Neural cell (in vitro differentiated cells): ENCODE data around the gene LGSN. TPM values are rescaled to one million over a fixed set of nuclear protein-coding genes. Genes with fewer than 3 reads are reported as not detected.
A peak's percentile ranks its signal among the peaks of the same experiment; 100 is the strongest.

ENCODE experiments used
- H2AFZ ChIP-seq: fragments of 200-600, 300-800 bp; sonication (generic), shearing (Covaris generic); 2 replicates; pipeline ENCODE4 v1.6.0; 2014; ENCODE audit warnings: low read depth, mild to moderate bottlenecking, antibody characterized with exemption, low read length, moderate library complexity
- H3F3A ChIP-seq: fragments of 200-600 bp; shearing (Covaris generic); 2 replicates; pipeline ENCODE4 v1.6.1; 2016; ENCODE audit warnings: mild to moderate bottlenecking, moderate library complexity, mixed read lengths, antibody characterized with exemption, low read length; ENCODE audit not compliant: insufficient read depth, poor library complexity, severe bottlenecking
- H3K27ac ChIP-seq: fragments of 200-600, 300-800 bp; sonication (generic), shearing (Covaris generic); 2 replicates; pipeline ENCODE4 v1.5.1; 2014; ENCODE audit warnings: mild to moderate bottlenecking, low read length, moderate library complexity
- H3K27me3 ChIP-seq: fragments of 300-800, 200-600 bp; sonication (generic), shearing (Covaris generic); 2 replicates; pipeline ENCODE4 v1.6.0; 2014; ENCODE audit warnings: mild to moderate bottlenecking, low read depth, low read length, moderate library complexity; ENCODE audit not compliant: insufficient read depth
- H3K36me3 ChIP-seq: fragments of 300-800, 200-600 bp; sonication (generic), shearing (Covaris generic); 2 replicates; pipeline ENCODE4 v1.5.1; 2014; ENCODE audit warnings: mild to moderate bottlenecking, antibody characterized with exemption, low read length, moderate library complexity; ENCODE audit not compliant: insufficient read depth
- H3K4me2 ChIP-seq: fragments of 300-800, 200-600 bp; sonication (generic), shearing (Covaris generic); 2 replicates; pipeline ENCODE4 v1.6.0; 2014; ENCODE audit warnings: mild to moderate bottlenecking, low read length
- H3K4me3 ChIP-seq: fragments of 300-800, 200-600 bp; sonication (generic), shearing (Covaris generic); 2 replicates; pipeline ENCODE4 v1.5.1; 2014; ENCODE audit warnings: mild to moderate bottlenecking, low read length, moderate library complexity
- H3K79me2 ChIP-seq: fragments of 200-600 bp; shearing (Covaris generic); replicated peaks from 2 replicates; pipeline ENCODE4 v1.6.0; 2014; ENCODE audit warnings: mild to moderate bottlenecking, low read length, moderate library complexity; ENCODE audit not compliant: insufficient read depth
- H3K9ac ChIP-seq: fragments of 300-800, 200-600 bp; sonication (generic), shearing (Covaris generic); 2 replicates; pipeline ENCODE4 v1.6.1; 2016; ENCODE audit warnings: mild to moderate bottlenecking, low read length, mixed read lengths
- H3K9me2 ChIP-seq: fragments of 200-600 bp; shearing (Covaris generic); 2 replicates; pipeline ENCODE4 v1.6.1; 2016; ENCODE audit warnings: mild to moderate bottlenecking, low read length, mixed read lengths; ENCODE audit not compliant: insufficient read depth
- H3K9me3 ChIP-seq: fragments of 200-600, 300-800 bp; sonication (generic), shearing (Covaris generic); 2 replicates; pipeline ENCODE4 v1.6.1; 2016; ENCODE audit warnings: mild to moderate bottlenecking, mixed run types, low read length, moderate library complexity, mixed read lengths
- H4K20me1 ChIP-seq: fragments of 200-600 bp; shearing (Covaris generic); 2 replicates; pipeline ENCODE4 v1.6.1; 2016; ENCODE audit warnings: mild to moderate bottlenecking, mixed run types; ENCODE audit not compliant: insufficient read depth
- CTCF ChIP-seq: fragments of 450-650 bp; IDR thresholded peaks from 2 replicates; pipeline ENCODE4 v1.5.1; 2014; ENCODE audit warnings: antibody characterized with exemption, mild to moderate bottlenecking, moderate library complexity; ENCODE audit not compliant: poor library complexity, severe bottlenecking
- EP300 ChIP-seq: fragments of 450-650 bp; conservative IDR thresholded peaks from 2 replicates; pipeline ENCODE4 v1.6.1; 2014; ENCODE audit warnings: antibody characterized with exemption, mild to moderate bottlenecking, moderate library complexity; ENCODE audit not compliant: poor library complexity, severe bottlenecking
- EZH2 ChIP-seq: fragments of 200-600, 300-800 bp; shearing (Covaris generic), sonication (generic); IDR thresholded peaks from 2 replicates; pipeline ENCODE4 v1.6.1; 2014; ENCODE audit warnings: antibody characterized with exemption, low read length, borderline replicate concordance, mild to moderate bottlenecking; ENCODE audit not compliant: insufficient read depth, poor library complexity, severe bottlenecking
- MXI1 ChIP-seq: fragments of 450-650 bp; conservative IDR thresholded peaks from 2 replicates; pipeline ENCODE4 v1.6.1; 2014; ENCODE audit warnings: antibody characterized with exemption, mild to moderate bottlenecking; ENCODE audit not compliant: poor library complexity, severe bottlenecking
- POLR2AphosphoS5 ChIP-seq: IDR thresholded peaks from 2 replicates; pipeline ENCODE4 v1.6.1; 2012
- RAD21 ChIP-seq: fragments of 450-650 bp; conservative IDR thresholded peaks from 2 replicates; pipeline ENCODE4 v1.6.1; 2014; ENCODE audit warnings: antibody characterized with exemption, mild to moderate bottlenecking, moderate library complexity
- REST ChIP-seq: IDR thresholded peaks from 2 replicates; pipeline ENCODE4 v1.6.1; 2012; ENCODE audit warnings: borderline replicate concordance
- SMC3 ChIP-seq: fragments of 450-650 bp; conservative IDR thresholded peaks from 2 replicates; pipeline ENCODE4 v1.6.1; 2014; ENCODE audit warnings: antibody characterized with exemption, mild to moderate bottlenecking, moderate library complexity; ENCODE audit not compliant: poor library complexity
- TAF1 ChIP-seq: IDR thresholded peaks from 2 replicates; pipeline ENCODE4 v1.6.1; 2012; ENCODE audit warnings: low read depth
- polyA plus RNA-seq: library from polyadenylated mRNA; depleted of rRNA; stranded (reverse); fragments of >200 nt; gene quantifications from 2 replicates; pipeline ENCODE4 v1.2.3, GENCODE V29; 2014

LGSN gene
- polyA plus RNA-seq, 1 donor from 2014 or later, result not detected

- Histone ChIP-seq H4K20me1 (no peaks in the 10 kb centered on the region), H3K4me2 (no peak overlapping the region), H3K9me3 (no peaks in the 10 kb centered on the region), H3K9me2 (no peaks in the 10 kb centered on the region), H3K36me3 (no peaks in the 10 kb centered on the region), H3K9ac (no peak overlapping the region), H3K79me2 (no peaks in the 10 kb centered on the region), H3K27ac (no peak overlapping the region), H3K4me3 (no peak overlapping the region), H3F3A (no peaks in the 10 kb centered on the region), H2AFZ (no peak overlapping the region), H3K27me3 (no peaks in the 10 kb centered on the region)
- TF ChIP-seq REST (no peak), MXI1 (no peak), EZH2 (no peak), CTCF (peak; percentile 65), POLR2AphosphoS5 (no peak), SMC3 (peak; percentile 75), EP300 (no peak), TAF1 (no peak), RAD21 (peak; percentile 75)
Measured at GRCh38 chr6:63352544-63353285, 32.9 kb upstream of the LGSN start.

DNA sequence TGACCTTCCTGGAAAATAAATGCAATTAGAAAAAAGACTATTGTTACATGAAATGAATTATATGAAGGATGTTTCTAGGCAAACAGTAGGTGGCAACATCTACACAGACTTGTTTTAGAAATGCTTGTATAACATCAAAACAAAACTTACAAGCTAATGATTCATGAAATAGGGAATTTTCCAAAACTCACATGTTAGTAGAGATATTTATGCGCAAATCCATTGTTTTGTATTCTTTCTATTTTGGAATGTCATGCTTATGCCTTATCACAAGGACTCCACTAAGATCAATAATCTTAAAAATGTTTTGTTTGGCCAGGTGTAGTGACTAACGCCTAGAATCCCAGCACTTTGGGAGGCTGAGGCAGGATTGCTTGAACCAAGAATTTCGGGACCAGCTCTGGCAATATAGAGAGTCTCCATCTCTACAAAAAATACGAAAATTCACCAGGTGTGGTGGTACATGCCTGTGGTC is 32.3 kb upstream of the LGSN start:
- H3K79me2 ChIP-seq, result no peaks in the 10 kb centered on the region
- no peak for TF ChIP-seq EZH2
- TF ChIP-seq POLR2AphosphoS5, result no peak
- TF ChIP-seq MXI1, result no peak
- peak; percentile 71 for TF ChIP-seq RAD21
- peak; percentile 70 for TF ChIP-seq SMC3
- TF ChIP-seq TAF1, result no peak
- TF ChIP-seq EP300, result no peak
- peak; percentile 62 for TF ChIP-seq CTCF
- TF ChIP-seq REST, result no peak
- H2AFZ ChIP-seq, result no peak overlapping the region
- H3K27me3 ChIP-seq, result no peaks in the 10 kb centered on the region
- no peak overlapping the region for H3K9ac ChIP-seq
- no peaks in the 10 kb centered on the region for H3K36me3 ChIP-seq
- H3K9me3 ChIP-seq, result no peaks in the 10 kb centered on the region
- no peak overlapping the region for H3K4me3 ChIP-seq
- no peaks in the 10 kb centered on the region for H3K9me2 ChIP-seq
- no peak overlapping the region for H3K27ac ChIP-seq
- H3K4me2 ChIP-seq, result no peak overlapping the region
- H4K20me1 ChIP-seq, result no peaks in the 10 kb centered on the region
- H3F3A ChIP-seq, result no peaks in the 10 kb centered on the region
